Bronchial epithelial cell (primary cell): ENCODE data around the gene SH3RF2. TPM values are rescaled to one million over a fixed set of nuclear protein-coding genes. Genes with fewer than 3 reads are reported as not detected.

Experiments
- DNase-seq: peaks from one replicate; pipeline ENCODE4 v3.0.0-alpha.2; 2010; ENCODE audit warnings: low read depth
- FAIRE-seq: peaks from 2 replicates; lab custom pipeline; 2011; peaks lifted over from hg19 to GRCh38; lab: Jason Lieb, UNC
- H3K27me3 ChIP-seq: 2 replicates; pipeline ENCODE4 v1.5.1; 2011; ENCODE audit warnings: low read length; ENCODE audit not compliant: control insufficient read depth, insufficient read depth
- H3K36me3 ChIP-seq: 2 replicates; pipeline ENCODE4 v1.5.1; 2011; ENCODE audit warnings: low read length; ENCODE audit not compliant: control insufficient read depth, insufficient read depth
- H3K4me3 ChIP-seq: 2 replicates; pipeline ENCODE4 v1.5.1; 2011; ENCODE audit warnings: mild to moderate bottlenecking, low read depth, low read length, control low read depth
- total RNA-seq: library from RNA; depleted of rRNA; stranded (reverse); fragments of >200 nt; gene quantifications from 2 replicates; pipeline ENCODE4 v1.2.1, GENCODE V29; 2014
- TF ChIP-seq, protein P1 (sequence below): IDR thresholded peaks from 2 replicates; pipeline ENCODE4 v1.5.1; 2011; ENCODE audit warnings: mild to moderate bottlenecking, moderate library complexity, low read length, control low read depth, inconsistent platforms; ENCODE audit not compliant: insufficient read depth, severe bottlenecking

SH3RF2 gene
- total RNA-seq, 1 donor from 2014 or later = 3.7 TPM

GRCh38 chr5:146032911-146033310, 96.5 kb downstream of the SH3RF2 start:
- TF ChIP-seq, protein P1, sequence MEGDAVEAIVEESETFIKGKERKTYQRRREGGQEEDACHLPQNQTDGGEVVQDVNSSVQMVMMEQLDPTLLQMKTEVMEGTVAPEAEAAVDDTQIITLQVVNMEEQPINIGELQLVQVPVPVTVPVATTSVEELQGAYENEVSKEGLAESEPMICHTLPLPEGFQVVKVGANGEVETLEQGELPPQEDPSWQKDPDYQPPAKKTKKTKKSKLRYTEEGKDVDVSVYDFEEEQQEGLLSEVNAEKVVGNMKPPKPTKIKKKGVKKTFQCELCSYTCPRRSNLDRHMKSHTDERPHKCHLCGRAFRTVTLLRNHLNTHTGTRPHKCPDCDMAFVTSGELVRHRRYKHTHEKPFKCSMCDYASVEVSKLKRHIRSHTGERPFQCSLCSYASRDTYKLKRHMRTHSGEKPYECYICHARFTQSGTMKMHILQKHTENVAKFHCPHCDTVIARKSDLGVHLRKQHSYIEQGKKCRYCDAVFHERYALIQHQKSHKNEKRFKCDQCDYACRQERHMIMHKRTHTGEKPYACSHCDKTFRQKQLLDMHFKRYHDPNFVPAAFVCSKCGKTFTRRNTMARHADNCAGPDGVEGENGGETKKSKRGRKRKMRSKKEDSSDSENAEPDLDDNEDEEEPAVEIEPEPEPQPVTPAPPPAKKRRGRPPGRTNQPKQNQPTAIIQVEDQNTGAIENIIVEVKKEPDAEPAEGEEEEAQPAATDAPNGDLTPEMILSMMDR = no peak

GRCh38 chr5:146034127-146034526, 97.7 kb downstream of the SH3RF2 start:
- TF ChIP-seq, protein P1 = no peak
- no peak for DNase-seq
- peaks cover 6% of the 10 kb centered on the region for H3K36me3 ChIP-seq
- H3K27me3 ChIP-seq = no peaks in the 10 kb centered on the region
- FAIRE-seq = no peak
- H3K4me3 ChIP-seq = no peak overlapping the region

More at GRCh38 chr5:146032911-146033310, 96.5 kb downstream of the SH3RF2 start:
- H3K36me3 ChIP-seq = peaks cover 7% of the 10 kb centered on the region
- H3K4me3 ChIP-seq = no peak overlapping the region
- FAIRE-seq (no peak), DNase-seq (no peak)
- H3K27me3 ChIP-seq = no peaks in the 10 kb centered on the region

DNA sequence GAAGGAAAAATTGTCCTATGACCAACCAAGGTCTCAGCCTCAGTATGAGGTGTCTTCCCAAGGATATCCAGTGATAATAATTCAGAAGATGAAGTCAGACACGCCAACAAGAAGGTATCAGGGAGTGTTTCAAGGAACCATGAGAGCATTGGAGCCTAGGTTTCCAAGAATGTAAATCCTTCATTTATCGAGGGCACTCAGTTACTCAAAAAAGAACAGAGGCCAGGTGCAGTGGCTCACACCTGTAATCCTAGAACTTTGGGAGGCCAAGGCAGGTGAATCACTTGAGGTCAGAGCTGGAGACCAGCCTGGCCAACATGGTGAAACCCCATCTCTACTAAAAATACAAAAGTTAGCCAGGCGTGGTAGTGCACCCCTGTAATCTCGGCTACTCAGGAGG, 98.2 kb downstream of the SH3RF2 start:
- Histone ChIP-seq H3K36me3 (peaks cover 6% of the 10 kb centered on the region), H3K4me3 (no peak overlapping the region), H3K27me3 (no peaks in the 10 kb centered on the region)
- no peak for FAIRE-seq
- TF ChIP-seq, protein P1 = no peak
- no peak for DNase-seq

- no peak for DNase-seq
- Histone ChIP-seq H3K4me3 (no peak overlapping the region), H3K27me3 (no peaks in the 10 kb centered on the region), H3K36me3 (no peaks in the 10 kb centered on the region)
- TF ChIP-seq, protein P1 = no peak
- no peak for FAIRE-seq
Observed at GRCh38 chr5:146039420-146039819, 103.0 kb downstream of the SH3RF2 start.

DNA sequence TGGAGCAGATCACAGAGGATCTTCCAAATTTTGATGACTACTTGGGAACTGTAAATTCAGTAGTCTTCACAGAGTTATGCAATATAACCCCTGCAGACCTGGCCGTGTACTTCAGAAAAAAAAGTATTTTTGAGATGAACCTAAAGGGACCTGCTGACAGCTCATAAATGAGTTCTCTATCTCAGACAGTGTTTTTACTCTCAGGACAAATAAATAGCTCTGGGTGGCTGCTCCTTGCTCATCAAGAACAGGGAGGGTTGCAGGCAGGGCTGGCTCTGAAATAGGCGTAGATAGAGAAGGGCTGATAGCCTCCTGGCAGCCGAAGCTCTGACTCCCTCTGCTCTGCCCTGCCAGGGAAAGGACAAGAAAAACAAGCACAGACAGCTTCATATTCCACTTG, 104.1 kb downstream of the SH3RF2 start:
- FAIRE-seq = no peak
- H3K4me3 ChIP-seq = no peak overlapping the region
- no peaks in the 10 kb centered on the region for H3K36me3 ChIP-seq
- no peak for DNase-seq
- H3K27me3 ChIP-seq = no peaks in the 10 kb centered on the region
- TF ChIP-seq, protein P1 = no peak

GRCh38 chr5:146041180-146041789, 104.9 kb downstream of the SH3RF2 start:
- Histone ChIP-seq H3K4me3 (no peak overlapping the region), H3K36me3 (no peaks in the 10 kb centered on the region), H3K27me3 (no peaks in the 10 kb centered on the region)
- TF ChIP-seq, protein P1 = peak; percentile 36
- DNase-seq = peak; percentile 25
- FAIRE-seq = no peak
